Endothelial cell of umbilical vein (primary cell): ENCODE measurements around the gene SLC6A20. TPM values are rescaled to one million over a fixed set of nuclear protein-coding genes. Genes with fewer than 3 reads are reported as not detected.

ENCODE experiments used
- BruUV-seq: library from RNA; stranded (reverse); fragments of 400-500 nt; replicated peaks from 2 replicates; lab custom pipeline; 2021; lab: Mats Ljungman, UMichigan
- CTCF ChIA-PET: fragments of 300-600, 350-600 bp; sonication (Branson Sonifier 250); formaldehyde crosslinking; loops from one replicate; lab custom pipeline; 2021; ENCODE audit warnings: antibody characterized with exemption, inconsistent platforms; lab: Charles Lee
- POLR2A ChIA-PET: fragments of 300-600, 350-600 bp; sonication (Branson Sonifier 250); formaldehyde crosslinking; loops from one replicate; lab custom pipeline; 2021; ENCODE audit warnings: antibody characterized with exemption, inconsistent platforms; lab: Charles Lee
- DNase-seq: peaks from one replicate; pipeline ENCODE4 v3.0.0-alpha.2; 2011; ENCODE audit warnings: low read depth, low spot score
- FAIRE-seq: peaks from 2 replicates; lab custom pipeline; 2011; peaks lifted over from hg19 to GRCh38; lab: Jason Lieb, UNC
- H2AFZ ChIP-seq: 2 replicates; pipeline ENCODE4 v1.6.0; 2012; ENCODE audit warnings: low read depth, low read length, control low read depth, inconsistent platforms
- H3K27ac ChIP-seq: 2 replicates; pipeline ENCODE4 v1.5.1; 2011; ENCODE audit warnings: low read depth, mild to moderate bottlenecking, control low read depth, low read length, moderate library complexity; ENCODE audit not compliant: insufficient read depth
- H3K27me3 ChIP-seq, 2 experiments: 2 replicates each; pipeline versions ENCODE4 v1.6.0 to v1.6.1; 2011; ENCODE audit warnings: low read length in 2 of 2, mixed read lengths in 1 of 2; ENCODE audit not compliant: control insufficient read depth in 2 of 2, insufficient read depth in 2 of 2
- H3K36me3 ChIP-seq, 2 experiments: 2 replicates in 1 of 2; 3 replicates in 1 of 2; pipeline ENCODE4 v1.5.1; 2011; ENCODE audit warnings: low read length in 2 of 2, mild to moderate bottlenecking in 1 of 2, moderate library complexity in 1 of 2; ENCODE audit not compliant: control insufficient read depth in 2 of 2, insufficient read depth in 2 of 2; ENCODE audit errors: extremely low read depth in 1 of 2
- H3K4me1 ChIP-seq: 3 replicates; pipeline ENCODE4 v1.5.1; 2011; ENCODE audit warnings: mild to moderate bottlenecking, low read length; ENCODE audit not compliant: control insufficient read depth, insufficient read depth; ENCODE audit errors: extremely low read depth
- H3K4me2 ChIP-seq: 2 replicates; pipeline ENCODE4 v1.6.1; 2011; ENCODE audit warnings: low read length, control low read depth, mixed read lengths; ENCODE audit not compliant: insufficient read depth
- H3K4me3 ChIP-seq, 3 experiments: fragments of 200-600 bp in 1 of 3; sonication (generic), shearing (Covaris generic) in 1 of 3; replicated peaks in 1 of 3; 2 replicates each; pipeline ENCODE4 v1.5.1; 2011 to 2016; ENCODE audit warnings: control low read depth in 3 of 3, low read length in 3 of 3, mild to moderate bottlenecking in 2 of 3, inconsistent platforms in 1 of 3, low read depth in 1 of 3, moderate library complexity in 1 of 3; ENCODE audit not compliant: insufficient read depth in 1 of 3
- H3K79me2 ChIP-seq: 2 replicates; pipeline ENCODE4 v1.6.0; 2012; ENCODE audit warnings: low read length, inconsistent platforms; ENCODE audit not compliant: control insufficient read depth, insufficient read depth
- H3K9ac ChIP-seq: replicated peaks from 2 replicates; pipeline ENCODE3; 2011; ENCODE audit warnings: low read length, control low read depth; ENCODE audit not compliant: insufficient read depth; ENCODE audit errors: extremely low read depth
- H3K9me1 ChIP-seq: replicated peaks from 3 replicates; pipeline ENCODE4 v1.6.0; 2011; ENCODE audit warnings: mild to moderate bottlenecking, low read length; ENCODE audit not compliant: control insufficient read depth, insufficient read depth; ENCODE audit errors: extremely low read depth
- H3K9me3 ChIP-seq: replicated peaks from 2 replicates; pipeline ENCODE4 v1.5.1; 2012; ENCODE audit warnings: low read length, inconsistent platforms; ENCODE audit not compliant: control insufficient read depth, insufficient read depth
- H4K20me1 ChIP-seq: replicated peaks from 2 replicates; pipeline ENCODE3; 2011; ENCODE audit warnings: mild to moderate bottlenecking, low read length; ENCODE audit not compliant: control insufficient read depth, insufficient read depth; ENCODE audit errors: extremely low read depth
- CTCF ChIP-seq, 2 donors: IDR thresholded peaks; 1 replicate in 1 of 2; 2 replicates in 1 of 2; pipeline ENCODE4 v1.5.1; 2011; ENCODE audit warnings: low read length in 2 of 2, mild to moderate bottlenecking in 2 of 2, moderate library complexity in 2 of 2, control low read depth in 1 of 2, inconsistent platforms in 1 of 2, low read depth in 1 of 2; ENCODE audit not compliant: insufficient read depth in 1 of 2; ENCODE audit errors: extremely low read depth in 1 of 2
- EZH2 ChIP-seq: IDR thresholded peaks from 2 replicates; pipeline ENCODE4 v1.6.1; 2012; ENCODE audit warnings: borderline replicate concordance, low read depth, mild to moderate bottlenecking, moderate library complexity, low read length, inconsistent platforms; ENCODE audit not compliant: severe bottlenecking
- FOS ChIP-seq: IDR thresholded peaks from 2 replicates; pipeline ENCODE4 v1.6.1; 2011; ENCODE audit warnings: mild to moderate bottlenecking, low read length, moderate library complexity, borderline replicate concordance; ENCODE audit not compliant: insufficient read depth
- GATA2 ChIP-seq: IDR thresholded peaks from 2 replicates; pipeline ENCODE4 v1.7.0; 2011; ENCODE audit warnings: low read depth, mild to moderate bottlenecking, moderate library complexity, mixed read lengths, low read length; ENCODE audit not compliant: insufficient read length, insufficient read depth
- JUN ChIP-seq: IDR thresholded peaks from 2 replicates; pipeline ENCODE4 v1.6.1; 2011; ENCODE audit warnings: borderline replicate concordance, low read depth; ENCODE audit not compliant: insufficient read length, insufficient read depth
- MAX ChIP-seq: IDR thresholded peaks from 2 replicates; pipeline ENCODE4 v1.6.1; 2011; ENCODE audit not compliant: insufficient read depth, insufficient read length
- MYC ChIP-seq: IDR thresholded peaks from one replicate; pipeline ENCODE4 v1.6.1; 2011; ENCODE audit warnings: mild to moderate bottlenecking, low read depth, low read length
- POLR2A ChIP-seq: IDR thresholded peaks from 2 replicates; pipeline ENCODE4 v1.6.1; 2012; ENCODE audit warnings: low read depth, mild to moderate bottlenecking, control low read depth, low read length
- POLR2AphosphoS5 ChIP-seq: IDR thresholded peaks from 2 replicates; pipeline ENCODE4 v1.6.1; 2012; ENCODE audit warnings: low read depth, mild to moderate bottlenecking, control low read depth, low read length, moderate library complexity; ENCODE audit not compliant: insufficient read depth
- dilution Hi-C: fragments of 300-500 bp; cut with MboI; formaldehyde crosslinking; loops from one replicate; pipeline ENCODE4 v1.15.0; 2019; ENCODE audit warnings: low sequenced_read_pairs; ENCODE audit not compliant: extremely low pct_ligation_motif_present
- intact Hi-C: fragments of 100-400 bp; cut with micrococcal nuclease; formaldehyde crosslinking; loops from one replicate; pipeline ENCODE4 v1.10.0; 2022
- polyA plus RNA-seq, 4 experiments: library from polyadenylated mRNA; depleted of rRNA in 3 of 4; stranded (reverse) in 3 of 4; unstranded in 1 of 4; fragments of >200 nt; gene quantifications; 2 replicates each; pipeline versions ENCODE4 v1.2.1 to v1.2.3, GENCODE V29; 2011 to 2012; ENCODE audit warnings: missing spikeins in 1 of 4
- total RNA-seq: library from RNA; stranded (reverse); gene quantifications from 2 replicates; pipeline ENCODE4 v1.2.3, GENCODE V29; 2021

The SLC6A20 gene
- total and polyA plus RNA-seq, 2 donors (not counting 3 experiments of a cell fraction or from before 2014, with no cell fraction given), result not detected

- Histone ChIP-seq H3K4me2 (no peak overlapping the region), H4K20me1 (no peaks in the 10 kb centered on the region), H3K4me1 (no peaks in the 10 kb centered on the region), H3K27ac (no peak overlapping the region), H3K9me3 (no peaks in the 10 kb centered on the region), H3K79me2 (no peaks in the 10 kb centered on the region), H3K27me3 (peaks cover 0 to 5% of the 10 kb centered on the region in 2 experiments), H2AFZ (no peak overlapping the region), H3K9me1 (no peaks in the 10 kb centered on the region), H3K4me3 (no peak overlapping the region), H3K36me3 (no peaks in the 10 kb centered on the region), H3K9ac (no peak overlapping the region)
- DNase-seq (no peak), FAIRE-seq (no peak)
- intact Hi-C loops, result no loop called here
- no peak for TF ChIP-seq POLR2A
- no peak for TF ChIP-seq MYC
- TF ChIP-seq MAX, result no peak
- TF ChIP-seq CTCF (IDR thresholded peaks at IDR 0.05; ENCODE audit: extremely low read depth in 1 of 2, insufficient read depth in 1 of 2, low read depth in 1 of 2, low read length in 2 of 2), result no peak
- TF ChIP-seq EZH2, result no peak
- no peak for TF ChIP-seq GATA2
- TF ChIP-seq POLR2AphosphoS5, result no peak
- TF ChIP-seq FOS, result no peak
- no peak for TF ChIP-seq JUN
- CTCF ChIA-PET, result interaction anchor here (1.1 to 3.6 kb wide), 6 partner anchors 54 to 314 kb away, joined by 5 to 52 read pairs (median 16); no protein-coding TSS in a partner anchor
- no TSS peak for BruUV-seq
- POLR2A ChIA-PET, result no interaction called here
- dilution Hi-C loops, result no loop called here
These were observed 33.0 kb downstream of the SLC6A20 start for GRCh38 chr3:45763303-45763675.
